Measurements from ENCODE around the gene POLRMT. TPM values are rescaled to one million over a fixed set of nuclear protein-coding genes. Genes with fewer than 3 reads are reported as not detected.

POLRMT gene
- total RNA-seq, 1 experiment from 2014 or later, result 139 TPM

- ATAC-seq (no peak), DNase-seq (ENCODE audit: low spot score) (no peak)
- ChIA-PET POLR2A (no interaction called here), CTCF (no interaction called here)
- peaks cover 28% of the 10 kb centered on the region for H3K27me3 Mint-ChIP-seq (ENCODE audit: low read depth)
- no peaks in the 10 kb centered on the region for H3K4me1 Mint-ChIP-seq
- no peak overlapping the region for H3K4me3 Mint-ChIP-seq
- H3K27ac Mint-ChIP-seq, result no peak overlapping the region
- no peaks in the 10 kb centered on the region for H3K9me3 Mint-ChIP-seq
- TF ChIP-seq E2F1 (CRISPR knock-in tag; IDR thresholded peaks at IDR 0.05), result no peak
- no peak for TF ChIP-seq TEAD4 (CRISPR knock-in tag; IDR thresholded peaks at IDR 0.05)
- TF ChIP-seq ETV6 (CRISPR knock-in tag; IDR thresholded peaks at IDR 0.05), result no peak
- no peak for TF ChIP-seq ZNF423 (CRISPR knock-in tag; IDR thresholded peaks at IDR 0.05)
- no peak for TF ChIP-seq ZBTB43 (CRISPR knock-in tag; IDR thresholded peaks at IDR 0.05)
- no peak for TF ChIP-seq ZBTB21 (CRISPR knock-in tag; IDR thresholded peaks at IDR 0.05; ENCODE audit: borderline replicate concordance)
- no peak for TF ChIP-seq ZNF138 (CRISPR knock-in tag; conservative IDR thresholded peaks at IDR 0.05)
- TF ChIP-seq NR2C2 (CRISPR knock-in tag; IDR thresholded peaks at IDR 0.05), result no peak
- TF ChIP-seq ERG (CRISPR knock-in tag; IDR thresholded peaks at IDR 0.05), result no peak
- TF ChIP-seq ATF1 (CRISPR knock-in tag; IDR thresholded peaks at IDR 0.05), result no peak
- TF ChIP-seq FOXK1 (CRISPR knock-in tag; IDR thresholded peaks at IDR 0.05), result no peak
- no peak for TF ChIP-seq ELF4 (CRISPR knock-in tag; IDR thresholded peaks at IDR 0.05; ENCODE audit: low read depth)
- no peak for TF ChIP-seq SMAD4 (CRISPR knock-in tag; IDR thresholded peaks at IDR 0.05)
- TF ChIP-seq ZNF232 (CRISPR knock-in tag; IDR thresholded peaks at IDR 0.05), result no peak
- TF ChIP-seq SP1 (CRISPR knock-in tag; conservative IDR thresholded peaks at IDR 0.05), result no peak
- H3K36me3 Mint-ChIP-seq, result no peaks in the 10 kb centered on the region
Observed at GRCh38 chr19:594265-594870, 39.0 kb downstream of the POLRMT start.

- ATAC-seq (no peak), DNase-seq (ENCODE audit: low spot score) (no peak)
- no peak overlapping the region for H3K4me3 Mint-ChIP-seq
- CTCF ChIA-PET, result no interaction called here
- POLR2A ChIA-PET, result no interaction called here
- no peaks in the 10 kb centered on the region for H3K4me1 Mint-ChIP-seq
- no peak overlapping the region for H3K27ac Mint-ChIP-seq
- H3K36me3 Mint-ChIP-seq, result no peaks in the 10 kb centered on the region
- H3K9me3 Mint-ChIP-seq, result no peaks in the 10 kb centered on the region
- H3K27me3 Mint-ChIP-seq (ENCODE audit: low read depth), result peaks cover 37% of the 10 kb centered on the region
- TF ChIP-seq GTF2I (CRISPR knock-in tag; conservative IDR thresholded peaks at IDR 0.05) (no peak), GABPB1 (CRISPR knock-in tag; IDR thresholded peaks at IDR 0.05) (no peak), ZBTB21 (CRISPR knock-in tag; IDR thresholded peaks at IDR 0.05; ENCODE audit: borderline replicate concordance) (no peak), FOXK1 (CRISPR knock-in tag; IDR thresholded peaks at IDR 0.05) (no peak), ARID4B (CRISPR knock-in tag; IDR thresholded peaks at IDR 0.05; ENCODE audit: borderline replicate concordance) (no peak), USF1 (CRISPR knock-in tag; IDR thresholded peaks at IDR 0.05) (no peak), E2F4 (CRISPR knock-in tag; IDR thresholded peaks at IDR 0.05; ENCODE audit: borderline replicate concordance, low read depth) (no peak), E2F5 (CRISPR knock-in tag; IDR thresholded peaks at IDR 0.05) (no peak), NR1H2 (CRISPR knock-in tag; IDR thresholded peaks at IDR 0.05) (no peak), HMGA2 (CRISPR knock-in tag; IDR thresholded peaks at IDR 0.05) (no peak), ZNF263 (CRISPR knock-in tag; IDR thresholded peaks at IDR 0.05; ENCODE audit: low read depth) (no peak), PREB (CRISPR knock-in tag; IDR thresholded peaks at IDR 0.05; ENCODE audit: borderline replicate concordance) (no peak)
Observed at GRCh38 chr19:593505-593904, 39.8 kb downstream of the POLRMT start.
